ENCODE results near the gene PXDN. TPM values are rescaled to one million over a fixed set of nuclear protein-coding genes. Genes with fewer than 3 reads are reported as not detected.

PXDN gene
- total and polyA plus RNA-seq, 9 of the 15 experiments (the other 6 are each of a cell fraction or from before 2014, with no cell fraction given) = 0.49 TPM; not detected in 8

GRCh38 chr2:1791006-1791605, 46.8 kb upstream of the PXDN start:
- no TSS peak for BruUV-seq (replicated peaks)
- Histone ChIP-seq H3K27ac (ENCODE audit: extremely low read depth, low read depth, low read length) (no peak overlapping the region), H3K9ac (ENCODE audit: insufficient read depth in 1 of 2, low read depth in 2 of 2, low read length in 2 of 2) (no peak overlapping the region), H3K4me3 (no peak overlapping the region), H3K9me1 (ENCODE audit: control insufficient read depth, insufficient read depth, low read length) (no peaks in the 10 kb centered on the region), H3K9me3 (replicated peaks; ENCODE audit: control insufficient read depth, insufficient read depth, low read depth, low read length) (no peaks in the 10 kb centered on the region), H4K20me1 (replicated peaks; ENCODE audit: control insufficient read depth, insufficient read depth, low read length) (no peaks in the 10 kb centered on the region), H3K79me2 (ENCODE audit: control insufficient read depth, insufficient read depth, low read length) (no peaks in the 10 kb centered on the region), H2AFZ (ENCODE audit: low read depth, low read length) (no peak overlapping the region), H3K36me3 (ENCODE audit: control insufficient read depth, insufficient read depth, low read length) (no peaks in the 10 kb centered on the region), H3K4me1 (replicated peaks in 1 of 2; ENCODE audit: control insufficient read depth in 2 of 2, insufficient read depth in 2 of 2, low read length in 2 of 2) (no peaks in the 10 kb centered on the region), H3K4me2 (ENCODE audit: insufficient read depth, low read length) (no peak overlapping the region), H3K27me3 (ENCODE audit: control insufficient read depth in 2 of 2, insufficient read depth in 2 of 2, low read length in 2 of 2) (peaks cover 2 to 54% of the 10 kb centered on the region in 2 experiments; a peak in 4 of 5 replicates)
- no peak for FAIRE-seq
- intact Hi-C loops (cut with micrococcal nuclease) = no loop called here
- no peak for DNase-seq (ENCODE audit: extremely low read depth in 1 of 4, low spot score in 3 of 4)
- ChIA-PET CTCF (ENCODE audit: low intra/inter-chr PET ratio) (no interaction called here), POLR2A (interaction anchor here (0.7 kb wide), 1 partner anchor 74 kb away, joined by 3 read pairs; no protein-coding TSS in a partner anchor)
- in situ Hi-C loops (cut with MboI) = no loop called here
- TF ChIP-seq, protein P1, sequence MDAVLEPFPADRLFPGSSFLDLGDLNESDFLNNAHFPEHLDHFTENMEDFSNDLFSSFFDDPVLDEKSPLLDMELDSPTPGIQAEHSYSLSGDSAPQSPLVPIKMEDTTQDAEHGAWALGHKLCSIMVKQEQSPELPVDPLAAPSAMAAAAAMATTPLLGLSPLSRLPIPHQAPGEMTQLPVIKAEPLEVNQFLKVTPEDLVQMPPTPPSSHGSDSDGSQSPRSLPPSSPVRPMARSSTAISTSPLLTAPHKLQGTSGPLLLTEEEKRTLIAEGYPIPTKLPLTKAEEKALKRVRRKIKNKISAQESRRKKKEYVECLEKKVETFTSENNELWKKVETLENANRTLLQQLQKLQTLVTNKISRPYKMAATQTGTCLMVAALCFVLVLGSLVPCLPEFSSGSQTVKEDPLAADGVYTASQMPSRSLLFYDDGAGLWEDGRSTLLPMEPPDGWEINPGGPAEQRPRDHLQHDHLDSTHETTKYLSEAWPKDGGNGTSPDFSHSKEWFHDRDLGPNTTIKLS (IDR thresholded peaks at IDR 0.05; ENCODE audit: borderline replicate concordance, low read depth) = no peak
- TF ChIP-seq ZNF184 (CRISPR knock-in tag; IDR thresholded peaks at IDR 0.05) (no peak), HMGN3 (IDR thresholded peaks at IDR 0.05; ENCODE audit: borderline replicate concordance, extremely low read depth, insufficient read length, low read depth, low read length) (no peak), XRCC3 (IDR thresholded peaks at IDR 0.05) (no peak), ETS2 (tag; IDR thresholded peaks at IDR 0.05; ENCODE audit: borderline replicate concordance, poor library complexity, severe bottlenecking) (no peak), RBM15 (IDR thresholded peaks at IDR 0.05; ENCODE audit: insufficient read depth, low read length) (no peak), ZNF232 (CRISPR knock-in tag; IDR thresholded peaks at IDR 0.05) (no peak), CBFB (CRISPR knock-in tag; IDR thresholded peaks at IDR 0.05) (no peak), PRPF4 (IDR thresholded peaks at IDR 0.05; ENCODE audit: insufficient read depth, low read depth, low read length, poor library complexity, severe bottlenecking) (no peak)
- TF ChIP-seq, protein P2, sequence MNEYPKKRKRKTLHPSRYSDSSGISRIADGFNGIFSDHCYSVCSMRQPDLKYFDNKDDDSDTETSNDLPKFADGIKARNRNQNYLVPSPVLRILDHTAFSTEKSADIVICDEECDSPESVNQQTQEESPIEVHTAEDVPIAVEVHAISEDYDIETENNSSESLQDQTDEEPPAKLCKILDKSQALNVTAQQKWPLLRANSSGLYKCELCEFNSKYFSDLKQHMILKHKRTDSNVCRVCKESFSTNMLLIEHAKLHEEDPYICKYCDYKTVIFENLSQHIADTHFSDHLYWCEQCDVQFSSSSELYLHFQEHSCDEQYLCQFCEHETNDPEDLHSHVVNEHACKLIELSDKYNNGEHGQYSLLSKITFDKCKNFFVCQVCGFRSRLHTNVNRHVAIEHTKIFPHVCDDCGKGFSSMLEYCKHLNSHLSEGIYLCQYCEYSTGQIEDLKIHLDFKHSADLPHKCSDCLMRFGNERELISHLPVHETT (CRISPR knock-in tag; conservative IDR thresholded peaks at IDR 0.05 in 1 of 2, IDR thresholded peaks at IDR 0.05 in 1 of 2) = no peak
- TF ChIP-seq, protein P3, sequence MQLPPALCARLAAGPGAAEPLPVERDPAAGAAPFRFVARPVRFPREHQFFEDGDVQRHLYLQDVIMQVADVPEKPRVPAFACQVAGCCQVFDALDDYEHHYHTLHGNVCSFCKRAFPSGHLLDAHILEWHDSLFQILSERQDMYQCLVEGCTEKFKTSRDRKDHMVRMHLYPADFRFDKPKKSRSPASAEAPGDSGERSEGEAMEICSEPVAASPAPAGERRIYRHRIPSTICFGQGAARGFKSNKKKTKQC (CRISPR knock-in tag; IDR thresholded peaks at IDR 0.05) = no peak
- ATAC-seq = no peak
- 3% methylated on average over 6 of the region's 6 CpGs for WGBS (ENCODE audit: insufficient coverage, low coverage, missing lambda C conversion rate)

Measured in K562 (cell line).